ENCODE data around the gene SEC24A. TPM values are rescaled to one million over a fixed set of nuclear protein-coding genes. Genes with fewer than 3 reads are reported as not detected.
"Not testable (repeated sequence)": the region's sequence is repeated elsewhere in the genome, so short reads cannot be mapped to it uniquely, and the experiment has no call there.

The SEC24A gene
- total RNA-seq, 4 donors from 2014 or later: 12.9 to 14.8 (median 13.8) TPM

DNA sequence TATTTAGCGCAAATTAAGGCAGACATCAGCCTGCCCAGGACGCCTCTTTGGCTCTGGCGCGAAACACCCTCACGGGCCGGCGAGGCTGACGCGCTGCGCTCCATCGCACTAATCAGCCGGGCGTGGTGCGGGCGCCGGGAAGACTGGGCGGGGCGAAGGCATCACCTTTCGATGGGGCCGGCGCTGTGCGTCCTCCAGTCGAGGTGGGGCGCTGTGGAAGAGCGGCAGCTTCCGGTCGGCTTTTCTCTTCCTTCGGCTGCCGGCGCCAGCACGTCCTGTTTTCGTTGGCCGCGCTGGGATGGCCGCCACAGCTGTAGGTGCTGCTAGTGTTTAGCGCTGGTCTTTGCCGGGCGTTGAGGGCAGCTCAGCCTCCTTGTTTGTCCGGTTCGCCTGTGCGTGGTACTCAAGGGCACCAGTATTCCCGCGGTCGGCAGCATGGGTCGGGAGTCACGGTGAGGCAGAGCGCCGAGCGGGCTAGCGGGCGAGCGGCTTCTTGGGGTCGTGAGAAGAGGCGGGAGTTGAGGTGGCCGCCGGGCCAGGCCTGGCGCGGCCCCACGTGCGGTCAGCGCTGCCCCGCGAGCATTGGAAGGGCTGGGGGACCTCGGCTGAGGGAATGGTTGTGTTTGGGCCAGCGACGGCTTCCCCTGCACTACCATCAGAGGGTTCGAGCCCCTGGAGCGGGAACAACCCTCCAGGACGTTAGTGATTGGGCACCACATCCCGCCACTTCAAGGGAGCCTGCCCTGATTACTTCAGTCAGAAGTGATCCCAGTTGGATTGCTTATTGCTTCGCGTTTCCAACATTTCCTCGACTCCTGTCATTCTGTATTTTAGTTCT lies 110.1 kb downstream of the SEC24A start, which contains the start of gene DDX46:
TSS of gene DDX46 (plus strand) at position 276 of the 838 bp plus-strand sequence. CDS start at position 436, 160 bp downstream.
- 0% methylated on average over 38 of the region's 73 CpGs for WGBS
- peak within 1 kb of the TSS; percentile 82 for H3K27ac ChIP-seq
- no peaks in the 10 kb centered on the region for H3K9me3 ChIP-seq
- TF ChIP-seq POLR2AphosphoS5 (IDR thresholded peaks at IDR 0.05) (peak in 2 of 3 donors; percentile 61 to 76), POLR2A (IDR thresholded peaks at IDR 0.05) (peak in 1 of 2 donors; percentile 69), EP300 (IDR thresholded peaks at IDR 0.05) (no peak)
- TF ChIP-seq, protein P1, sequence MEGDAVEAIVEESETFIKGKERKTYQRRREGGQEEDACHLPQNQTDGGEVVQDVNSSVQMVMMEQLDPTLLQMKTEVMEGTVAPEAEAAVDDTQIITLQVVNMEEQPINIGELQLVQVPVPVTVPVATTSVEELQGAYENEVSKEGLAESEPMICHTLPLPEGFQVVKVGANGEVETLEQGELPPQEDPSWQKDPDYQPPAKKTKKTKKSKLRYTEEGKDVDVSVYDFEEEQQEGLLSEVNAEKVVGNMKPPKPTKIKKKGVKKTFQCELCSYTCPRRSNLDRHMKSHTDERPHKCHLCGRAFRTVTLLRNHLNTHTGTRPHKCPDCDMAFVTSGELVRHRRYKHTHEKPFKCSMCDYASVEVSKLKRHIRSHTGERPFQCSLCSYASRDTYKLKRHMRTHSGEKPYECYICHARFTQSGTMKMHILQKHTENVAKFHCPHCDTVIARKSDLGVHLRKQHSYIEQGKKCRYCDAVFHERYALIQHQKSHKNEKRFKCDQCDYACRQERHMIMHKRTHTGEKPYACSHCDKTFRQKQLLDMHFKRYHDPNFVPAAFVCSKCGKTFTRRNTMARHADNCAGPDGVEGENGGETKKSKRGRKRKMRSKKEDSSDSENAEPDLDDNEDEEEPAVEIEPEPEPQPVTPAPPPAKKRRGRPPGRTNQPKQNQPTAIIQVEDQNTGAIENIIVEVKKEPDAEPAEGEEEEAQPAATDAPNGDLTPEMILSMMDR (IDR thresholded peaks at IDR 0.05): peak in 1 of 2 donors; percentile 84
- peak within 1 kb of the TSS; percentile 95 for H3K4me3 ChIP-seq
- peak; percentile 96 for DNase-seq (ENCODE audit: low spot score in 2 of 2)
- H3K36me3 ChIP-seq: peaks cover 2% of the 10 kb centered on the region
- peaks cover 22% of the 10 kb centered on the region for H3K4me1 ChIP-seq
- no peaks in the 10 kb centered on the region for H3K27me3 ChIP-seq

GRCh38 chr5:134767528-134768291 lies 119.1 kb downstream of the SEC24A start:
- 96% methylated on average over 21 of the region's 21 CpGs for WGBS
- H3K27me3 ChIP-seq; DNase-seq (ENCODE audit: low spot score in 2 of 2); H3K4me1 ChIP-seq; H3K4me3 ChIP-seq; H3K27ac ChIP-seq; H3K9me3 ChIP-seq: not testable (repeated sequence)
- peaks cover 87% of the 10 kb centered on the region for H3K36me3 ChIP-seq

DNA sequence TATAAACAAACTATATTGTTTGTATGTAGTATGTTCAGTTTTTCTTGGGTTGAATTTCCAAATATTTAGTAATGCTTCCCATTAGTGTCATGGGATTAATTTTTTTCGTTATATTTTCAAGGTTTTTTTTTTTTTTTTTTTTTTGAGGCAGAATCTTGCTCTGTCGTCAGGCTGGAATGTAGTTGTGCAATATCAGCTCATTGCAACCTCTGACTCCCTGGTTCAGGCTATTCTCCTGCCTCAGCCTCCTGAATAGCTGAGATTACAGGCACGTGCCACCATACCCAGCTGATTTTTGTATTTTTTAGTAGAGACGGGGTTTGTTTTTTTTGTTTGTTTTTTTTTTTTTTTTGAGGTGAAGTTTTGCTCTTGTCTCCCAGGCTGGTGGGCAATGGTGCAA lies 120.6 kb downstream of the SEC24A start:
- no peak for DNase-seq (ENCODE audit: low spot score in 2 of 2)
- Histone ChIP-seq H3K27me3 (no peaks in the 10 kb centered on the region), H3K27ac (no peak overlapping the region), H3K9me3 (no peaks in the 10 kb centered on the region), H3K4me1 (no peaks in the 10 kb centered on the region), H3K4me3 (no peak overlapping the region), H3K36me3 (peaks cover 95% of the 10 kb centered on the region)
- WGBS: 70% methylated on average over 4 of the region's 4 CpGs
- TF ChIP-seq, protein P1 (IDR thresholded peaks at IDR 0.05): no peak
- TF ChIP-seq EP300 (IDR thresholded peaks at IDR 0.05) (no peak), POLR2A (IDR thresholded peaks at IDR 0.05) (no peak), POLR2AphosphoS5 (IDR thresholded peaks at IDR 0.05) (no peak)

DNA sequence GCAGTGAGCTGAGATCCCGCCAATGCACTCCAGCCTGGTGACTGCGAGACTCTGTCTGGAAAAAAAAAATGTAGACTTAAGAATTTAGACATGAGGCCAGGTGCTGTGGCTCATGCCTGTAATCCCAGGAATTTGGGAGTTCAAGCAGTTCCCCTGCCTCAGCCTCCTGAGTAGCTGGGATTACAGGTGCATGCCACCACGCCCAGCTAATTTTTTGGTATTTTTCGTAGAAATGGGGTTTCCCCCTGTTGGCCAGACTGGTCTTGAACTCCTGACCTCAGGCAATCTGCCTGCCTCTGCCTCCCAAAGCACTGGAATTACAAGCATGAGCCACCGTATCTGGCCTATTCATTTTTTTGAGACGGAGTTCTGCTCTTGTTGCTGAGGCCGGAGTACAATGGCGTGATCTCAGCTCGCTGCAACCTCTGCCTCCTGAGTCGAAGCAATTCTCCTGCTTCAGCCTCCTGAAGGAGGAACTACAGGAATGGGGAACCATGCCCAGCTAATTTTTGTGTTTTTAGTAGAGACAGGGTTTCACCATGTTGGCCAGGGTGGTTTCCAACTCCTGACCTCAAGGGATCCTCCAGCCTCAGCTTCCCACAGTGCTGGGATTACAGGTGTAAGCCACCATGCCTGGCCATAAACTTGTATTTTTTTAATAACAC lies 124.0 kb downstream of the SEC24A start:
- Histone ChIP-seq H3K27me3 (no peaks in the 10 kb centered on the region), H3K36me3 (peaks cover 94% of the 10 kb centered on the region), H3K4me1 (no peaks in the 10 kb centered on the region), H3K4me3 (no peak overlapping the region), H3K27ac (no peak overlapping the region), H3K9me3 (no peaks in the 10 kb centered on the region)
- DNase-seq (ENCODE audit: low spot score in 2 of 2): no peak
- WGBS: 91% methylated on average over 10 of the region's 10 CpGs
- TF ChIP-seq POLR2A (IDR thresholded peaks at IDR 0.05): no peak
- TF ChIP-seq, protein P1 (IDR thresholded peaks at IDR 0.05): no peak
- no peak for TF ChIP-seq POLR2AphosphoS5 (IDR thresholded peaks at IDR 0.05)
- no peak for TF ChIP-seq EP300 (IDR thresholded peaks at IDR 0.05)

GRCh38 chr5:134777366-134777765 lies 128.8 kb downstream of the SEC24A start:
- DNase-seq (ENCODE audit: low spot score in 2 of 2): no peak
- TF ChIP-seq, protein P1 (IDR thresholded peaks at IDR 0.05): no peak
- TF ChIP-seq POLR2AphosphoS5 (IDR thresholded peaks at IDR 0.05): no peak
- TF ChIP-seq EP300 (IDR thresholded peaks at IDR 0.05): no peak
- no peak for TF ChIP-seq POLR2A (IDR thresholded peaks at IDR 0.05)
- H3K9me3 ChIP-seq: no peaks in the 10 kb centered on the region
- peaks cover 96% of the 10 kb centered on the region for H3K36me3 ChIP-seq
- H3K27ac ChIP-seq: no peak overlapping the region
- no peak overlapping the region for H3K4me3 ChIP-seq
- no peaks in the 10 kb centered on the region for H3K4me1 ChIP-seq
- 93% methylated on average over 2 of the region's 2 CpGs for WGBS
- no peaks in the 10 kb centered on the region for H3K27me3 ChIP-seq

Other genes starting within 250 kb of the SEC24A start
- gene CDKN2AIPNL, start 236.9 kb upstream of the SEC24A start, total RNA-seq: 10 to 100 TPM; 14.7 to 21.9 (median 21.4) TPM
- gene JADE2, start 123.1 kb upstream of the SEC24A start, total RNA-seq: 10 to 100 TPM; 31.4 to 62.1 (median 56.6) TPM
- gene SAR1B, start 16.0 kb upstream of the SEC24A start, total RNA-seq: 10 to 100 TPM; 30.7 to 41.9 (median 34.9) TPM
- 10 to 100 TPM; 24.1 to 27.6 (median 25.9) TPM for gene CAMLG, start 89.8 kb downstream of the SEC24A start, total RNA-seq
- gene DDX46, start 110.0 kb downstream of the SEC24A start, total RNA-seq: 10 to 100 TPM; 21.8 to 68.5 (median 33.1) TPM
- 10 to 100 TPM; 32.2 to 47.3 (median 38.0) TPM for gene C5orf24, start 197.2 kb downstream of the SEC24A start, total RNA-seq
- 10 to 100 TPM; 31.9 to 74.4 (median 37.8) TPM for gene TXNDC15, start 225.6 kb downstream of the SEC24A start, total RNA-seq

Measured in suprapubic skin (tissue), 4 donors.